COLO829 (cell line): ENCODE results near the gene MLLT10.

Experiments
- DNase-seq: peaks from one replicate; pipeline ENCODE4 v3.0.0; 2012; ENCODE audit warnings: low spot score

Gene MLLT10

GRCh38 chr10:21740989-21741388 is 207.0 kb downstream of the MLLT10 start:
- DNase-seq, result no peak

GRCh38 chr10:21742740-21743412 is 208.8 kb downstream of the MLLT10 start:
- no peak for DNase-seq

- no peak for DNase-seq
These were observed 210.2 kb downstream of the MLLT10 start for GRCh38 chr10:21744223-21744622.

- no peak for DNase-seq
These were observed 212.1 kb downstream of the MLLT10 start for GRCh38 chr10:21746118-21746517.

GRCh38 chr10:21747809-21748208 is 213.8 kb downstream of the MLLT10 start:
- DNase-seq, result no peak

- DNase-seq, result no peak
These were observed 215.8 kb downstream of the MLLT10 start for GRCh38 chr10:21749788-21750187.

- no peak for DNase-seq
These were observed 216.4 kb downstream of the MLLT10 start for GRCh38 chr10:21750424-21750823.

GRCh38 chr10:21751341-21752310 is 217.6 kb downstream of the MLLT10 start:
- no peak for DNase-seq

- no peak for DNase-seq
These were observed 219.7 kb downstream of the MLLT10 start for GRCh38 chr10:21753497-21754270.

GRCh38 chr10:21754410-21755011 is 220.5 kb downstream of the MLLT10 start:
- DNase-seq, result no peak

GRCh38 chr10:21756707-21757106 is 222.7 kb downstream of the MLLT10 start:
- DNase-seq, result no peak

- no peak for DNase-seq
These were observed 223.3 kb downstream of the MLLT10 start for GRCh38 chr10:21757185-21757901.

GRCh38 chr10:21758239-21758638 is 224.2 kb downstream of the MLLT10 start:
- DNase-seq, result no peak

GRCh38 chr10:21758696-21759095 is 224.7 kb downstream of the MLLT10 start:
- DNase-seq, result no peak

- no peak for DNase-seq
These were observed 225.2 kb downstream of the MLLT10 start for GRCh38 chr10:21759232-21759631.

- DNase-seq, result no peak
These were observed 226.3 kb downstream of the MLLT10 start for GRCh38 chr10:21760332-21760731.

GRCh38 chr10:21764466-21765189 is 230.6 kb downstream of the MLLT10 start:
- DNase-seq, result no peak

- no peak for DNase-seq
These were observed 235.0 kb downstream of the MLLT10 start for GRCh38 chr10:21769041-21769440.

- no peak for DNase-seq
These were observed 237.2 kb downstream of the MLLT10 start for GRCh38 chr10:21771219-21771618.

- no peak for DNase-seq
These were observed 242.9 kb downstream of the MLLT10 start for GRCh38 chr10:21776883-21777282.

GRCh38 chr10:21791276-21791675 is 257.2 kb downstream of the MLLT10 start:
- no peak for DNase-seq
